GM18519 (cell line): ENCODE results near the gene SCNM1.
"Not testable (repeated sequence)": the region's sequence is repeated elsewhere in the genome, so short reads cannot be mapped to it uniquely, and the experiment has no call there.

Experiments
- ATAC-seq: cut with Tn5 transposase; IDR thresholded peaks from one replicate; pipeline ENCODE4 v1.9.1; 2021; ENCODE audit warnings: mild to moderate bottlenecking, moderate library complexity; ENCODE audit not compliant: unreplicated experiment, low FRiP score

The SCNM1 gene

DNA sequence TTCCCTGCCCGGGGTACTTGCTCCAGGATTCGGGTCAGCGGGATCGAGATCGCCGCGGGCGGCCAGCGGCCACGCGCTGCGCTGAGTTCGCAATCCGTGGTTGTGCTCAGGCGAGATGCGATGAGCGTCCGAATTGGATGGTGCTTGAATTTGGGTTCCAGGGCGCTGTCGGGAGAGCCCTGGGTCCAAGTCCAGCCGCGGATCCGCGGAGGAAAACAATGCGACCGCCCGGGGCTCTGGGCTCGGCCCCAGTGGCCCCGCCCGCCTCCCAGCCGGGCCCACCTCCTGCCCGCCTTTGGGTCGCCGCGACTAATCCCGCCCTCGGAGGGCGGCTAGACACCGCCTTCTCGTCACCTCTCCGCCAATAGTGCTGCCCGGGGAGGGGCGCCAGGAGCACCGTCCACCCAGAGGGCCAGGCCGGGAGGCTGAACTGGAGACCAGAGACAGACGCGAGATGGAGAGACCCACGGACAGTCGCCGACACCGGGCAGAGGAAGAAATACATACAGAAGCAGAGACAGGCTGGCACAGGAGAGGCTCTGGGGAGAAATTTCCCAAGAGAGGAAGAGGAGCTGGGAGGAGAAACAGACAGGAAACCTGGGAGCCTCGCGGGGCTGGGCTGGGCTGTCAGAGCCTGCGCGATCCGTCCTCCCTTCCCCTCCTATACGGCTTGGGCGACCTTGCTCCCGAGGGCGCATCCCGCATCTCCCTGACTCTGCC lies 19.4 kb upstream of the SCNM1 start, which contains the start of gene SEMA6C:
Gene SEMA6C, minus strand, starts transcription at position 220 of the 720 bp plus-strand sequence. CDS start 4,010 bp downstream, outside the sequence.
- peak; percentile 89 for ATAC-seq

- ATAC-seq = no peak
Measured at GRCh38 chr1:151147132-151147503, 18.8 kb upstream of the SCNM1 start.

GRCh38 chr1:151147665-151148064 lies 18.3 kb upstream of the SCNM1 start:
- ATAC-seq = no peak

DNA sequence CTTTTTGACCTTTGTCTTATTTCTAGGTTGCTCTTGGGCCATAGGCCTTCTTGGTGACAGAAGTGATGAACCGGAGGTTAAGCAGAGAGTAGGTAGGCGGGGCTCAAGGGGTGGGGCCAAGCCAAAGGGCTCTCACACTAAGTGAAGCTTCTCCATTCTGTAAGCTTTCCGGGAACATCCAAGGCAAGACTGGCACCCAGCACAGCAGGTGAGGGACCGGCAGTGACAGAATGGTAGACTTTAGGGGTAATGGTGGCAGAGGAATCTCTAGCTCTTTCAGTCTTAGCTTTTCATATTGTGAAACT lies 9.5 kb upstream of the SCNM1 start, which contains the start of gene TNFAIP8L2:
Gene TNFAIP8L2, plus strand, starts transcription at position 135 of the 305 bp plus-strand sequence. CDS start 2,049 bp downstream, outside the sequence.
- ATAC-seq = no peak

- no peak for ATAC-seq
Measured at GRCh38 chr1:151157067-151157531, 8.8 kb upstream of the SCNM1 start.

DNA sequence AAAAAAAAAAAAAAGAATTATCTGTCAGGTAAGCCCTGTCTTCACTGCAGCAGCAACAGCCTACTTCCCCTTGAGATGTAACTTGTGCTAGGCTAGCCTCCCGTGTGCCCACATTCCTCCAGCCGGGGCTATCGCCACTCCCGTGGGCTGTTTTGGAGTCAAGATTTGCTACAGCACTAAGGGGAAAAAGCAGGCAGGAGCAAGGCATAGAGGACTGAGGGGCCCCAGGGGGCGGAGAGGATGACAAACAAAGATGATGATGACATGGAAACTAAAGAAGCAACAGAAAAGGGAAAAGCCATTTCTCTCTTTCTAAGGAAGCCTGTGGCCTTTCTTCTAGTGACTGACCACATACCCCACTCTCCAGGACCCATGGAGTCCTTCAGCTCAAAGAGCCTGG lies 7.6 kb upstream of the SCNM1 start:
- no peak for ATAC-seq

DNA sequence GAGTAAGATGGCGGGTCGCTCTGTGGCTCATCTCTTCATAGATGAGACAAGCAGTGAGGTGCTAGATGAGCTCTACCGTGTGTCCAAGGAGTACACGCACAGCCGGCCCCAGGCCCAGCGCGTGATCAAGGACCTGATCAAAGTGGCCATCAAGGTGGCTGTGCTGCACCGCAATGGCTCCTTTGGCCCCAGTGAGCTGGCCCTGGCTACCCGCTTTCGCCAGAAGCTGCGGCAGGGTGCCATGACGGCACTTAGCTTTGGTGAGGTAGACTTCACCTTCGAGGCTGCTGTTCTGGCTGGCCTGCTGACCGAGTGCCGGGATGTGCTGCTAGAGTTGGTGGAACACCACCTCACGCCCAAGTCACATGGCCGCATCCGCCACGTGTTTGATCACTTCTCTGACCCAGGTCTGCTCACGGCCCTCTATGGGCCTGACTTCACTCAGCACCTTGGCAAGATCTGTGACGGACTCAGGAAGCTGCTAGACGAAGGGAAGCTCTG lies 7.1 kb upstream of the SCNM1 start:
- ATAC-seq = no peak

DNA sequence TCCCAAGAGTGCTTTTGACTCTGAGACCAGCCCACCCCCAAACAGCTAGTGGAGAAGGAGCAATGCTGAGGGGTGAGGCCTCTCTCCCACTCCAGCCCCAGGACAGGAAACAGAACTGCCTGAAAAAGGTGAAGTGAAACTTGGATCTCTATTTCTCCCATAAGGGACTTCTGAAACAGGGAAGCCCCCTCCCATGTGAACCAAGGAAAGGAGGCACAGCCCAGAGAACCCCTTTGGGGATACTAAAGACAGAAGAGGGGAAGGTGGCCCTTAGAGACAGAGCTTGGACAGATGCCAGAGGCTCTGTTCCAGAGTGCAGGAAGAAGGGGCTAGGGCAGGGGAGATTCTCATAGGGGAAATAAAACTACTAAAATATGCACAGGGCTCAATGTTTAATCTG lies 6.6 kb upstream of the SCNM1 start:
- ATAC-seq = no peak

DNA sequence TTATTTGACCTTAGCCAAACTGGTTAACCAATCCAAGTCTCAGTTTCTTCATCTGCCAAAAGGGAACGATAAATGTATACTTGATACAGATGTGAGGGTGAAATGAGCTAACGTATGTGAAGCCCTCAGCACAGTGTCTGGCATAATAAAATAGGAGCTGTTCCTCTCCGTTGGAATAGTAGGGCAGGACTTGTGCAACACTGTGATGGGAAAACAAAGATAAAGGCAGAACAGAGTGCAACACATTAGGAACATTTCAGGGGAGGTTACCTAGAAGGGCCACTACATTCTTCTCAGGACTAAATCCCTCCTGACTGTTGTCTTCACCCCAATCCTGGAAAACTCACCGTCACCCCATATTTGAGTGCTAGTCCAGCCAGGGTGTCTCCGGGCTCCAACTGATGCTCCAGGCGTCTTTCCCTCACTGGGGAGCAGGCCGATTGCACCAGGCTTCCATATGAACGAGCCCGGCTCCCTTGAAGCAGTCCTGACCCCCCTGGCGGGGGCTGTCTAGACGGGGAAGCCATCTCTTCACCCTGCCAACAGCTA lies 1.1 kb upstream of the SCNM1 start:
- no peak for ATAC-seq

GRCh38 chr1:151165281-151165737 lies 635 bp upstream of the SCNM1 start:
- ATAC-seq = no peak

DNA sequence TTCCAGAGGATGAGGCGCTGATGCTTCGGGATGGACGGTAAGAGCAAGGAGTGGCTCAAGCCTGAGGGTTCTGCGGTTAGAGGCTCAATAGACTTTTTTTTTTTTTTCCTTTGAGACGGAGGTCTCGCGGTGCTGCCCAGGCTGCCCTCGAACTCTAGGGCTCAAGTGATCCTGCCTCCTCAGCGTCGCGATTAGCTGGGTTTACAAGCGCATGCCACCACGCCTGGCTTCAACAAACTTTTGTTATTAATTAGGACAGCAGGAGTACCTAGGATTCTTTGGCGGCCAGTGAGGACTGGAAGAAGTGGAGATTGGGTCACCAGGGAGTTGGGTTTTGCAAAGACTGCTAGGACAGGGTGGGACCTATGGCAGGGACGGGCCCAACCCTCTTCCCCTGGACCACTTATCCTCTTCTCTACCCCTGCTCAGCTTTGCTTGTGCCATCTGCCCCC lies 587 bp downstream of the SCNM1 start:
- ATAC-seq = no peak

DNA sequence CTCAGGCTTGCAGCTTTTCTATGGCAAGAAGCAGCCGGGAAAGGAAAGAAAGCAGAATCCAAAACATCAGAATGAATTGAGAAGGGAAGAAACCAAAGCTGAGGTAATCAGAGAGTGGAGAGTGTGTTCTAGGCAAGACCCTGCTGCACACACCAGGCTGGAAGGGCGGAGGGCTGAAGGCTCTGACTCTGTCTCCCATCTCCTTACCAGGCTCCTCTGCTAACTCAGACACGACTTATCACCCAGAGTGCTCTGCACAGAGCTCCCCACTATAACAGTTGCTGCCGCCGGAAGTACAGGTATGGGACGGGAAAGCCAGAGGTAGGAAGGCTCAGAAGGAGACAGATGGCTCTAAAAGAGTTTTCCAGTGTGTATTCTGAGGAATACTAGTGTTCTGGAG lies 1.2 kb downstream of the SCNM1 start:
- ATAC-seq = no peak

DNA sequence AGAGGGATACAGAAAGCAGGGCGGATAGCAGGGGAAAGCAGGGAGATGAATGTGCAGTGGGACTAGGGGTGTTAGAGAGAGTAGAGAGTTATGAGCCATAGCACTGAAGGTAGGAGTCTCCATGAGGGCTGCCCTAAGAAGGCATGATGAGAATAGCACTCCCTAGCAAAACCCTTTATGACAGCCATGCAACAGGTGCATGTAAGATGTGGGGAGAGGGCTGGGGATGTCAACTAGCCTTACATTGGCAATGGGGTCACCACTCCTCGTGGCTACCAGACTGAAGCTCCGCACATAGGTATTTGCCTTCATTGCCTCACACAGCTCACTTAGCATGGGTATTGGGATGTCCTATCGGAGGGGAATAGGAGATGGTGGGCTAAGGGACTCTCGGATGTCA lies 5.2 kb downstream of the SCNM1 start:
- ATAC-seq = no peak

GRCh38 chr1:151175041-151175741 lies 9.2 kb downstream of the SCNM1 start:
- ATAC-seq = no peak

GRCh38 chr1:151175863-151176262 lies 9.9 kb downstream of the SCNM1 start, which contains the start of gene TMOD4:
TMOD4 (minus strand) TSS chr1:151175981; CDS start chr1:151174875, 1,106 bp downstream.
- ATAC-seq = no peak

GRCh38 chr1:151176514-151177045 lies 10.6 kb downstream of the SCNM1 start:
- no peak for ATAC-seq

DNA sequence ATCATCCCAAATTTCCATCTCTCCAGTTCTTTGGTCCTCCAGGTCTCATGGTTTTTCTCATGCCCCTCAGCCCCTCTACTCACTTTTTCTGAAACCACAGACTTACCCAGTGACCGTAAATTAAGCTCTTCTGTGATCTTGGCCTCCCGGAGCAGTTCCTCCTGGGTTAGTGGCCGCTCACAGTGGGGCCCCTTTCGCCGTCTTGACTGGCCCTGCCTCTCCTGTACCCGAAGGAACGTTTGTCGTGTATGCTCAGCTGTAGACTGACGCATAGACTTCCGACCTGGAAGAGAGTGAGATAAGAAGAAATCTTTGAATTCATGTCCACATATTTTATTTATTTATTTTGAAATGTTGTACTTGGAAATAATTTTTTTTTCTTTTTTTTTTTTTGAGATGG lies 18.3 kb downstream of the SCNM1 start:
- ATAC-seq = no peak

GRCh38 chr1:151187205-151187604 lies 21.3 kb downstream of the SCNM1 start:
- no peak for ATAC-seq

DNA sequence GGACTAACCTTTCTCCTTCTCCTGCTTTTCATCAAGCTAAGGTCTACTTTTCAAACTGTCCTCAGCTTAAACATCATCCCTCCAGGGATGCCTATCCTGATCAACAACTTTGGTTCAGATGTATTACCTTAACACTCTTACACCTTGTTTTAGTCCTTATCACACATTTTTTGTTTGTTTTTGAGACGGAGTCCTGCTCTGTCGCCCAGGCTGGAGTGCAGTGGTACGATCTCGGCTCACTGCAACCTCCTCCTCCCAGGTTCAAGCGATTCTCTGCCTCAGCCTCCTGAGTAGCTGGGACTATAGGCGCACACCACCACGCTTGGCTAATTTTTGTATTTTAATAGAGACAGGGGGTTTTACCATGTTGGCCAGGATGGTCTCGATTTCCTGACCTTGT lies 22.7 kb downstream of the SCNM1 start:
- ATAC-seq = not testable (repeated sequence)

DNA sequence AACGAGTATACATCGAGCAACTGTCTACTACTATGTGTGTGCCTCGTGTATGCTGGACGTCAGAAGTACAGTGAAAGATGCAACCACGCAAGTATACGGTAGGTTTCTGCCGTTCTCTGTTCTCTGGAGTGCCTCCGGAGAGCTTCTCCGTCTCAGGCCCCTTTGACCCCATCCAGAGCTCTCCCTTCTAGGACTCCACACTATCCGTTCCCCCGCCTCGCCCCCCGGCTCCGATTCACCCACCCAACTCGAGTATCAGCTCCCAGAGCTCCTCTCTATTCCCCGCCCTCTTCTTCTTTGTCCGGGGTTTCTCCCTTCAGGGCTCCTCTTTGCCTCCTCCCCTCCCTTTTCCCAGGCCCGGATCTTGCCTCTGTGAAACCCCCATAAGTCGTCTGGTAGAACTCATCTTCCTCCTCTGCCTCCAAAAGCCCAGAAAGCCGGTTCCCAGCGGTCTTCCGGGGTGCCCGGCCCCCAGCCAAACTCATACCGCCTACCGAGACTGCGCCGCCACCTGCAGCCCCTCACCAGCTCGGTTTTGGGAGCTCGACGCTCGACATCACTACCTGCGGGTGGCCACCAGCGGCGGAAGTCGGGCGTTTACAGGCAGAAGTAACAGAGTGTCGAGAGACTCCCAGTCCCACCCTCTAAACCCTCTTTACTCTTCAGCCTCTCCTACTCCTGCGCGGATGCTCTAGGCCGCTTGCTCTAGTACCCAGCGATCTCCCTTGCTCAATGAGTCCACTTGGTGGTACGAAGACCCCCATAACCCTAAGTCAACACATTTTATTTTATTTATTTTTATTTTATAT lies 23.9 kb downstream of the SCNM1 start, which contains the start of gene VPS72:
Gene VPS72, minus strand, starts transcription at position 561 of the 809 bp plus-strand sequence. Its CDS starts 76 bp downstream, at position 485.
- peak; percentile 69 for ATAC-seq
